B cell (primary cell): ENCODE results near the gene S100A1.

Source experiments
- EZH2 ChIP-seq: IDR thresholded peaks from 2 replicates; pipeline ENCODE4 v1.6.1; 2012; ENCODE audit warnings: borderline replicate concordance, low read depth, mild to moderate bottlenecking, moderate library complexity, low read length; ENCODE audit not compliant: insufficient read depth, poor library complexity, severe bottlenecking
- TF ChIP-seq, protein P1 (sequence below): fragments of 200-600 bp; IDR thresholded peaks from one replicate; pipeline ENCODE4 v1.8.0; 2022; ENCODE audit warnings: antibody characterized with exemption, mild to moderate bottlenecking

DNA sequence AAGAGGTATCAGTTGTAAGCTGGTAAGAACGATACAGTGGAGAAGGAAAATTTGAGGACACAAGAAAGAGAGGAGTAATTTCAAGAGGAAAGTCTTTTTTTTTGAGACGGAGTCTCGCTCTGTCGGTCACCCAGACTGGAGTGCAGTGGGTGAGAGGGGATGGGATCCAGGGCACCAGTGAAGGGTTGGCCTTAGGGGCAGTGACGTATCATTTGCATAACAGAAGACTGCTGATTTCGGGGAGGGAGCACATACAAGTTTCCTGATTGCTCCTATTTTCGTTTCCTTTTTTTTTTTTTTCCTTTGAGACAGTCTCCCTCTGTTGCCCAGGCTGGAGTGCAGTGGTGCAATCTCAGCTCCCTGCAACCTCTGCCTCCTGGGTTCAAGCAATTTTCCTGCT lies 5.1 kb upstream of the S100A1 start:
- TF ChIP-seq, protein P1, sequence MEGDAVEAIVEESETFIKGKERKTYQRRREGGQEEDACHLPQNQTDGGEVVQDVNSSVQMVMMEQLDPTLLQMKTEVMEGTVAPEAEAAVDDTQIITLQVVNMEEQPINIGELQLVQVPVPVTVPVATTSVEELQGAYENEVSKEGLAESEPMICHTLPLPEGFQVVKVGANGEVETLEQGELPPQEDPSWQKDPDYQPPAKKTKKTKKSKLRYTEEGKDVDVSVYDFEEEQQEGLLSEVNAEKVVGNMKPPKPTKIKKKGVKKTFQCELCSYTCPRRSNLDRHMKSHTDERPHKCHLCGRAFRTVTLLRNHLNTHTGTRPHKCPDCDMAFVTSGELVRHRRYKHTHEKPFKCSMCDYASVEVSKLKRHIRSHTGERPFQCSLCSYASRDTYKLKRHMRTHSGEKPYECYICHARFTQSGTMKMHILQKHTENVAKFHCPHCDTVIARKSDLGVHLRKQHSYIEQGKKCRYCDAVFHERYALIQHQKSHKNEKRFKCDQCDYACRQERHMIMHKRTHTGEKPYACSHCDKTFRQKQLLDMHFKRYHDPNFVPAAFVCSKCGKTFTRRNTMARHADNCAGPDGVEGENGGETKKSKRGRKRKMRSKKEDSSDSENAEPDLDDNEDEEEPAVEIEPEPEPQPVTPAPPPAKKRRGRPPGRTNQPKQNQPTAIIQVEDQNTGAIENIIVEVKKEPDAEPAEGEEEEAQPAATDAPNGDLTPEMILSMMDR: no peak
- TF ChIP-seq EZH2: no peak
